ENCODE data around the gene ASB13. TPM values are rescaled to one million over a fixed set of nuclear protein-coding genes. Genes with fewer than 3 reads are reported as not detected.

ASB13 gene
- total RNA-seq, 1 experiment from 2014 or later = 17.9 TPM

- no peak for DNase-seq (ENCODE audit: low spot score)
These were observed 15.6 kb downstream of the ASB13 start for GRCh38 chr10:5650664-5651387.

GRCh38 chr10:5649746-5650145, 16.6 kb downstream of the ASB13 start:
- in situ Hi-C loops (cut with HindIII; ENCODE audit: low sequenced_read_pairs) = no loop called here
- no peak for DNase-seq (ENCODE audit: low spot score)

More at GRCh38 chr10:5650664-5651387, 15.6 kb downstream of the ASB13 start:
- in situ Hi-C loops (cut with HindIII; ENCODE audit: low sequenced_read_pairs) = no loop called here

GRCh38 chr10:5648494-5649457, 17.6 kb downstream of the ASB13 start:
- DNase-seq (ENCODE audit: low spot score) = no peak
- in situ Hi-C loops (cut with HindIII; ENCODE audit: low sequenced_read_pairs) = no loop called here

GRCh38 chr10:5647507-5648240, 18.7 kb downstream of the ASB13 start:
- no peak for DNase-seq (ENCODE audit: low spot score)
- in situ Hi-C loops (cut with HindIII; ENCODE audit: low sequenced_read_pairs) = no loop called here

GRCh38 chr10:5645944-5646617, 20.3 kb downstream of the ASB13 start:
- DNase-seq (ENCODE audit: low spot score) = no peak

GRCh38 chr10:5645375-5645774, 21.0 kb downstream of the ASB13 start:
- no peak for DNase-seq (ENCODE audit: low spot score)
- in situ Hi-C loops (cut with HindIII; ENCODE audit: low sequenced_read_pairs) = no loop called here

More at GRCh38 chr10:5645944-5646617, 20.3 kb downstream of the ASB13 start:
- in situ Hi-C loops (cut with HindIII; ENCODE audit: low sequenced_read_pairs) = no loop called here

GRCh38 chr10:5644930-5645329, 21.5 kb downstream of the ASB13 start:
- in situ Hi-C loops (cut with HindIII; ENCODE audit: low sequenced_read_pairs) = no loop called here
- DNase-seq (ENCODE audit: low spot score) = no peak

- DNase-seq (ENCODE audit: low spot score) = no peak
- in situ Hi-C loops (cut with HindIII; ENCODE audit: low sequenced_read_pairs) = no loop called here
These were observed 22.9 kb downstream of the ASB13 start for GRCh38 chr10:5643346-5644067.

GRCh38 chr10:5641501-5641900, 24.9 kb downstream of the ASB13 start:
- in situ Hi-C loops (cut with HindIII; ENCODE audit: low sequenced_read_pairs) = no loop called here
- no peak for DNase-seq (ENCODE audit: low spot score)

- no peak for DNase-seq (ENCODE audit: low spot score)
- in situ Hi-C loops (cut with HindIII; ENCODE audit: low sequenced_read_pairs) = no loop called here
These were observed 25.9 kb downstream of the ASB13 start for GRCh38 chr10:5640501-5640900.

GRCh38 chr10:5640036-5640435, 26.4 kb downstream of the ASB13 start:
- in situ Hi-C loops (cut with HindIII; ENCODE audit: low sequenced_read_pairs) = no loop called here
- no peak for DNase-seq (ENCODE audit: low spot score)

- in situ Hi-C loops (cut with HindIII; ENCODE audit: low sequenced_read_pairs) = no loop called here
- DNase-seq (ENCODE audit: low spot score) = no peak
These were observed 27.3 kb downstream of the ASB13 start for GRCh38 chr10:5639066-5639465.

GRCh38 chr10:5638494-5638893, 27.9 kb downstream of the ASB13 start:
- in situ Hi-C loops (cut with HindIII; ENCODE audit: low sequenced_read_pairs) = no loop called here

GRCh38 chr10:5634918-5635317, 31.5 kb downstream of the ASB13 start:
- in situ Hi-C loops (cut with HindIII; ENCODE audit: low sequenced_read_pairs) = no loop called here
- DNase-seq (ENCODE audit: low spot score) = no peak

More at GRCh38 chr10:5638494-5638893, 27.9 kb downstream of the ASB13 start:
- no peak for DNase-seq (ENCODE audit: low spot score)

- in situ Hi-C loops (cut with HindIII; ENCODE audit: low sequenced_read_pairs) = no loop called here
- DNase-seq (ENCODE audit: low spot score) = no peak
These were observed 33.1 kb downstream of the ASB13 start for GRCh38 chr10:5633166-5633749.

- in situ Hi-C loops (cut with HindIII; ENCODE audit: low sequenced_read_pairs) = no loop called here
- no peak for DNase-seq (ENCODE audit: low spot score)
These were observed 33.9 kb downstream of the ASB13 start for GRCh38 chr10:5632446-5632845.

GRCh38 chr10:5631936-5632335, 34.5 kb downstream of the ASB13 start:
- in situ Hi-C loops (cut with HindIII; ENCODE audit: low sequenced_read_pairs) = no loop called here
- no peak for DNase-seq (ENCODE audit: low spot score)

- no peak for DNase-seq (ENCODE audit: low spot score)
- in situ Hi-C loops (cut with HindIII; ENCODE audit: low sequenced_read_pairs) = no loop called here
These were observed 36.3 kb downstream of the ASB13 start for GRCh38 chr10:5630112-5630436.

Measured in G401 (cell line).